Measurements from ENCODE around the gene GPC5. TPM values are rescaled to one million over a fixed set of nuclear protein-coding genes. Genes with fewer than 3 reads are reported as not detected.

GPC5 gene
- total and polyA plus RNA-seq, 9 of the 15 experiments (the other 6 are each of a cell fraction or from before 2014, with no cell fraction given), result 0.18 to 0.27 TPM; not detected in 7

DNA sequence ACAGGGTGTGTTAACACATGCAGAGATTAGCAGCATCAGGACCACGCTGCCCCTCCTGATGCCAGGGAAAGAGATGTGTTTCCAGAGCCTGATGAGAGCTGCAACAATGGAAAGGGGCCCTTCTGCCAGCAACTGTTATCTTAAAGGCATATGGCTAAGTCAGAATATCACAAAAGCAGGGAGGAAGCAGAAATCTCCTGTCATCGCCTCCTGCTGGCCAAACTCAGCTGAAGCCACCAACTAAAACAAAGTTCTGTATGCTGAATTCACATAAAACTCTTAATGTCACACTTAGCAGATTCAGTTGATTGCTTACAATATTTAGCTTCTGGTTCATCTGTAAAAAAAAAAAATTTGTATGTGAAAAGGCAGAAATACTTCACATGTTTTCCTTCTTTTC is 178.2 kb downstream of the GPC5 start:
- no peaks in the 10 kb centered on the region for H3K4me1 ChIP-seq (replicated peaks in 1 of 2; ENCODE audit: control insufficient read depth in 2 of 2, insufficient read depth in 2 of 2, low read length in 2 of 2)
- ChIA-PET POLR2A (interaction anchor here (0.9 to 3.5 kb wide), 5 partner anchors 8 to 1182 kb away, joined by 3 to 12 read pairs (median 3); partner anchors contain the start of gene MIR17HG), CTCF (ENCODE audit: low intra/inter-chr PET ratio) (no interaction called here)
- H2AFZ ChIP-seq (ENCODE audit: low read depth, low read length), result no peak overlapping the region
- no TSS peak for BruUV-seq (replicated peaks)
- no peak overlapping the region for H3K4me2 ChIP-seq (ENCODE audit: insufficient read depth, low read length)
- no peak overlapping the region for H3K4me3 ChIP-seq
- FAIRE-seq, result no peak
- 2% methylated on average over 2 of the region's 2 CpGs for WGBS (ENCODE audit: insufficient coverage, low coverage, missing lambda C conversion rate)
- H3K9ac ChIP-seq (ENCODE audit: insufficient read depth in 1 of 2, low read depth in 2 of 2, low read length in 2 of 2), result no peak overlapping the region
- in situ Hi-C loops (cut with MboI) (no loop called here), intact Hi-C loops (cut with micrococcal nuclease) (no loop called here)
- peaks cover 3% of the 10 kb centered on the region; the same call in 1 of the 2 replicates for H3K9me3 ChIP-seq (replicated peaks; ENCODE audit: control insufficient read depth, insufficient read depth, low read depth, low read length)
- H3K27ac ChIP-seq (ENCODE audit: extremely low read depth, low read depth, low read length), result no peak overlapping the region
- no peaks in the 10 kb centered on the region for H3K9me1 ChIP-seq (ENCODE audit: control insufficient read depth, insufficient read depth, low read length)
- H3K27me3 ChIP-seq (ENCODE audit: control insufficient read depth in 2 of 2, insufficient read depth in 2 of 2, low read length in 2 of 2), result no peaks in the 10 kb centered on the region
- no peaks in the 10 kb centered on the region for H4K20me1 ChIP-seq (replicated peaks; ENCODE audit: control insufficient read depth, insufficient read depth, low read length)
- no peaks in the 10 kb centered on the region for H3K36me3 ChIP-seq (ENCODE audit: control insufficient read depth, insufficient read depth, low read length)
- DNase-seq (ENCODE audit: extremely low read depth in 1 of 4, low spot score in 3 of 4), result peak in 3 of 4 experiments; percentile 37 to 64 (median 60)
- H3K79me2 ChIP-seq (ENCODE audit: control insufficient read depth, insufficient read depth, low read length), result no peaks in the 10 kb centered on the region
- ATAC-seq, result peak; percentile 75
- TF ChIP-seq SRSF7 (optimal IDR thresholded peaks at IDR 0.05; ENCODE audit: low read depth, low read length) (no peak), HNRNPUL1 (IDR thresholded peaks at IDR 0.05; ENCODE audit: low read length) (no peak), ZC3H4 (CRISPR knock-in tag; IDR thresholded peaks at IDR 0.05; ENCODE audit: borderline replicate concordance) (no peak), TBL1XR1 (IDR thresholded peaks at IDR 0.05; ENCODE audit: low read length in 2 of 2) (no peak), FOXJ3 (CRISPR knock-in tag; IDR thresholded peaks at IDR 0.05) (peak; percentile 37; the same call in 1 of the 2 replicates), LEF1 (IDR thresholded peaks at IDR 0.05) (no peak), GATA2 (CRISPR knock-in tag; IDR thresholded peaks at IDR 0.05) (peak; percentile 18; the same call in 1 of the 2 replicates), CBFA2T3 (IDR thresholded peaks at IDR 0.05) (no peak)
- TF ChIP-seq, protein P1, sequence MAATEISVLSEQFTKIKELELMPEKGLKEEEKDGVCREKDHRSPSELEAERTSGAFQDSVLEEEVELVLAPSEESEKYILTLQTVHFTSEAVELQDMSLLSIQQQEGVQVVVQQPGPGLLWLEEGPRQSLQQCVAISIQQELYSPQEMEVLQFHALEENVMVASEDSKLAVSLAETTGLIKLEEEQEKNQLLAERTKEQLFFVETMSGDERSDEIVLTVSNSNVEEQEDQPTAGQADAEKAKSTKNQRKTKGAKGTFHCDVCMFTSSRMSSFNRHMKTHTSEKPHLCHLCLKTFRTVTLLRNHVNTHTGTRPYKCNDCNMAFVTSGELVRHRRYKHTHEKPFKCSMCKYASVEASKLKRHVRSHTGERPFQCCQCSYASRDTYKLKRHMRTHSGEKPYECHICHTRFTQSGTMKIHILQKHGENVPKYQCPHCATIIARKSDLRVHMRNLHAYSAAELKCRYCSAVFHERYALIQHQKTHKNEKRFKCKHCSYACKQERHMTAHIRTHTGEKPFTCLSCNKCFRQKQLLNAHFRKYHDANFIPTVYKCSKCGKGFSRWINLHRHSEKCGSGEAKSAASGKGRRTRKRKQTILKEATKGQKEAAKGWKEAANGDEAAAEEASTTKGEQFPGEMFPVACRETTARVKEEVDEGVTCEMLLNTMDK (IDR thresholded peaks at IDR 0.05; ENCODE audit: borderline replicate concordance, insufficient read depth, low read depth, low read length, poor library complexity, severe bottlenecking), result no peak
- TF ChIP-seq, protein P2, sequence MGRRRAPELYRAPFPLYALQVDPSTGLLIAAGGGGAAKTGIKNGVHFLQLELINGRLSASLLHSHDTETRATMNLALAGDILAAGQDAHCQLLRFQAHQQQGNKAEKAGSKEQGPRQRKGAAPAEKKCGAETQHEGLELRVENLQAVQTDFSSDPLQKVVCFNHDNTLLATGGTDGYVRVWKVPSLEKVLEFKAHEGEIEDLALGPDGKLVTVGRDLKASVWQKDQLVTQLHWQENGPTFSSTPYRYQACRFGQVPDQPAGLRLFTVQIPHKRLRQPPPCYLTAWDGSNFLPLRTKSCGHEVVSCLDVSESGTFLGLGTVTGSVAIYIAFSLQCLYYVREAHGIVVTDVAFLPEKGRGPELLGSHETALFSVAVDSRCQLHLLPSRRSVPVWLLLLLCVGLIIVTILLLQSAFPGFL (CRISPR knock-in tag; IDR thresholded peaks at IDR 0.05), result no peak
- TF ChIP-seq, protein P3, sequence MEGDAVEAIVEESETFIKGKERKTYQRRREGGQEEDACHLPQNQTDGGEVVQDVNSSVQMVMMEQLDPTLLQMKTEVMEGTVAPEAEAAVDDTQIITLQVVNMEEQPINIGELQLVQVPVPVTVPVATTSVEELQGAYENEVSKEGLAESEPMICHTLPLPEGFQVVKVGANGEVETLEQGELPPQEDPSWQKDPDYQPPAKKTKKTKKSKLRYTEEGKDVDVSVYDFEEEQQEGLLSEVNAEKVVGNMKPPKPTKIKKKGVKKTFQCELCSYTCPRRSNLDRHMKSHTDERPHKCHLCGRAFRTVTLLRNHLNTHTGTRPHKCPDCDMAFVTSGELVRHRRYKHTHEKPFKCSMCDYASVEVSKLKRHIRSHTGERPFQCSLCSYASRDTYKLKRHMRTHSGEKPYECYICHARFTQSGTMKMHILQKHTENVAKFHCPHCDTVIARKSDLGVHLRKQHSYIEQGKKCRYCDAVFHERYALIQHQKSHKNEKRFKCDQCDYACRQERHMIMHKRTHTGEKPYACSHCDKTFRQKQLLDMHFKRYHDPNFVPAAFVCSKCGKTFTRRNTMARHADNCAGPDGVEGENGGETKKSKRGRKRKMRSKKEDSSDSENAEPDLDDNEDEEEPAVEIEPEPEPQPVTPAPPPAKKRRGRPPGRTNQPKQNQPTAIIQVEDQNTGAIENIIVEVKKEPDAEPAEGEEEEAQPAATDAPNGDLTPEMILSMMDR (IDR thresholded peaks at IDR 0.05 in 2 of 3, conservative IDR thresholded peaks at IDR 0.05 in 1 of 3; ENCODE audit: insufficient read depth in 2 of 3, low read depth in 1 of 3, low read length in 3 of 3), result peak in 2 of 3 experiments; percentile 62 to 70; a peak in 4 of 6 replicates
- TF ChIP-seq, protein P4, sequence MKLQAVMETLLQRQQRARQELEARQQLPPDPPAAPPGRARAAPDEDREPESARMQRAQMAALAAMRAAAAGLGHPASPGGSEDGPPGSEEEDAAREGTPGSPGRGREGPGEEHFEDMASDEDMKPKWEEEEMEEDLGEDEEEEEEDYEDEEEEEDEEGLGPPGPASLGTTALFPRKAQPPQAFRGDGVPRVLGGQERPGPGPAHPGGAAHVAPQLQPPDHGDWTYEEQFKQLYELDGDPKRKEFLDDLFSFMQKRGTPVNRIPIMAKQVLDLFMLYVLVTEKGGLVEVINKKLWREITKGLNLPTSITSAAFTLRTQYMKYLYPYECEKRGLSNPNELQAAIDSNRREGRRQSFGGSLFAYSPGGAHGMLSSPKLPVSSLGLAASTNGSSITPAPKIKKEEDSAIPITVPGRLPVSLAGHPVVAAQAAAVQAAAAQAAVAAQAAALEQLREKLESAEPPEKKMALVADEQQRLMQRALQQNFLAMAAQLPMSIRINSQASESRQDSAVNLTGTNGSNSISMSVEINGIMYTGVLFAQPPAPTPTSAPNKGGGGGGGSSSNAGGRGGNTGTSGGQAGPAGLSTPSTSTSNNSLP (IDR thresholded peaks at IDR 0.05; ENCODE audit: borderline replicate concordance, low read depth, low read length), result no peak
